OCI-LY1 (cell line): ENCODE measurements around the gene DBN1.

Experiments
- H2AFZ ChIP-seq: fragments of 200-600 bp; sonication (generic), shearing (Covaris generic); 2 replicates; pipeline ENCODE4 v1.6.0; 2014; ENCODE audit warnings: antibody characterized with exemption, mild to moderate bottlenecking, low read length
- H3F3A ChIP-seq: fragments of 200-600 bp; sonication (generic), shearing (Covaris generic); 2 replicates; pipeline ENCODE4 v1.6.0; 2014; ENCODE audit warnings: mild to moderate bottlenecking, antibody characterized with exemption, low read length, moderate library complexity; ENCODE audit not compliant: insufficient read depth
- H3K27ac ChIP-seq: fragments of 200-600 bp; sonication (generic); 2 replicates; pipeline ENCODE4 v1.5.1; 2014; ENCODE audit warnings: low read length, mixed run types, mild to moderate bottlenecking, low read depth; ENCODE audit not compliant: poor library complexity, severe bottlenecking
- H3K27me3 ChIP-seq: fragments of 200-600 bp; sonication (generic); 2 replicates; pipeline ENCODE4 v1.6.0; 2014; ENCODE audit warnings: antibody characterized with exemption, mild to moderate bottlenecking, low read length, moderate library complexity; ENCODE audit not compliant: insufficient read depth
- H3K36me3 ChIP-seq: fragments of 200-600 bp; sonication (generic); 2 replicates; pipeline ENCODE4 v1.6.1; 2014; ENCODE audit warnings: mild to moderate bottlenecking, antibody characterized with exemption, low read length, moderate library complexity, mixed read lengths; ENCODE audit not compliant: insufficient read depth
- H3K4me1 ChIP-seq: fragments of 200-600 bp; sonication (generic); 2 replicates; pipeline ENCODE4 v1.5.1; 2014; ENCODE audit warnings: mild to moderate bottlenecking, low read length, moderate library complexity; ENCODE audit not compliant: insufficient read depth, severe bottlenecking
- H3K4me2 ChIP-seq: fragments of 200-600 bp; sonication (generic), shearing (Covaris generic); 2 replicates; pipeline ENCODE4 v1.6.1; 2014; ENCODE audit warnings: low read length
- H3K4me3 ChIP-seq: fragments of 200-600 bp; sonication (generic); 2 replicates; pipeline ENCODE4 v1.5.1; 2014; ENCODE audit warnings: low read length, low read depth, mild to moderate bottlenecking, mixed read lengths; ENCODE audit not compliant: poor library complexity, severe bottlenecking
- H3K79me2 ChIP-seq: fragments of 200-600 bp; shearing (Covaris generic); 2 replicates; pipeline ENCODE4 v1.6.1; 2016; ENCODE audit warnings: mixed run types, low read length, mixed read lengths; ENCODE audit not compliant: insufficient read depth
- H3K9ac ChIP-seq: fragments of 200-600 bp; sonication (generic), shearing (Covaris generic); 2 replicates; pipeline ENCODE4 v1.6.1; 2014; ENCODE audit warnings: mild to moderate bottlenecking, low read length, mixed read lengths
- H3K9me2 ChIP-seq: fragments of 200-600 bp; sonication (generic), shearing (Covaris generic); 2 replicates; pipeline ENCODE4 v1.6.1; 2014; ENCODE audit warnings: low read depth, mild to moderate bottlenecking, low read length, mixed read lengths
- H3K9me3 ChIP-seq: fragments of 200-600 bp; shearing (Covaris generic); 2 replicates; pipeline ENCODE4 v1.6.1; 2014; ENCODE audit warnings: low read length, mixed read lengths
- H4K20me1 ChIP-seq: fragments of 200-600 bp; sonication (generic), shearing (Covaris generic); 2 replicates; pipeline ENCODE4 v1.6.0; 2016; ENCODE audit warnings: mild to moderate bottlenecking, low read length; ENCODE audit not compliant: insufficient read depth
- CTCF ChIP-seq: fragments of 200-600 bp; sonication (generic), shearing (Covaris generic); IDR thresholded peaks from 2 replicates; pipeline ENCODE4 v1.5.1; 2017; ENCODE audit warnings: mild to moderate bottlenecking, antibody characterized with exemption, low read length, moderate library complexity, mixed read lengths
- EZH2 ChIP-seq: fragments of 200-600 bp; sonication (generic), shearing (Covaris generic); IDR thresholded peaks from 2 replicates; pipeline ENCODE4 v1.8.0; 2017; ENCODE audit warnings: borderline replicate concordance, mixed run types, mild to moderate bottlenecking, antibody characterized with exemption, low read length, moderate library complexity, mixed read lengths

The DBN1 gene

GRCh38 chr5:177409043-177409801 lies 64.2 kb downstream of the DBN1 start, which contains the start of gene F12:
Gene F12 (minus strand): TSS chr5:177409564. CDS start chr5:177409527, 37 bp downstream.
- H3K9me2 ChIP-seq = no peaks in the 10 kb centered on the region
- H3K9me3 ChIP-seq = no peaks in the 10 kb centered on the region
- H3K4me3 ChIP-seq = no peak within 1 kb of the TSS

More at GRCh38 chr5:177409043-177409801, 64.2 kb downstream of the DBN1 start, which contains the start of gene F12:
- Histone ChIP-seq H3K4me1 (peaks cover 12% of the 10 kb centered on the region), H3K36me3 (no peaks in the 10 kb centered on the region), H4K20me1 (no peaks in the 10 kb centered on the region), H3K79me2 (no peaks in the 10 kb centered on the region), H3F3A (0 out of 2 replicates have a peak, but pooled peaks cover 4% of the 10 kb centered on the region), H3K27me3 (peaks cover 11% of the 10 kb centered on the region; the same call in 1 of the 2 replicates), H2AFZ (no peak within 1 kb of the TSS), H3K4me2 (no peak within 1 kb of the TSS), H3K9ac (no peak within 1 kb of the TSS), H3K27ac (no peak within 1 kb of the TSS)
- no peak for TF ChIP-seq CTCF
- TF ChIP-seq EZH2 = no peak
